SH-SY5Y (cell line): ENCODE results near the gene RCAN1.

Source experiments
- GATA2 ChIP-seq: IDR thresholded peaks from 2 replicates; pipeline ENCODE4 v1.6.1; 2011; ENCODE audit warnings: mild to moderate bottlenecking, low read depth, low read length
- GATA3 ChIP-seq: IDR thresholded peaks from 2 replicates; pipeline ENCODE4 v1.6.1; 2011; ENCODE audit warnings: low read depth, mild to moderate bottlenecking, low read length, moderate library complexity

GRCh38 chr21:34613679-34614627 is 960 bp downstream of the RCAN1 start:
- no peak for TF ChIP-seq GATA3
- TF ChIP-seq GATA2, result no peak
